ENCODE data around the gene DPP7.

DPP7 gene

GRCh38 chr9:137156567-137157375 lies 42.2 kb upstream of the DPP7 start:
- DNase-seq (ENCODE audit: low spot score in 2 of 2) (peak in 1 of 2 donors; percentile 24), ATAC-seq (replicated peaks; ENCODE audit: extremely low read depth, poor library complexity, severe bottlenecking) (no peak)
- Mint-ChIP-seq H3K9me3 (no peaks in the 10 kb centered on the region), H3K27me3 (peaks cover 31% of the 10 kb centered on the region), H3K27ac (ENCODE audit: low read depth) (no peak overlapping the region), H3K4me1 (peaks cover 15% of the 10 kb centered on the region), H3K36me3 (ENCODE audit: insufficient read depth) (peaks cover 3% of the 10 kb centered on the region), H3K4me3 (peak overlapping the region; percentile 48)

- Mint-ChIP-seq H3K36me3 (ENCODE audit: insufficient read depth) (peaks cover 1% of the 10 kb centered on the region), H3K27me3 (peaks cover 8% of the 10 kb centered on the region), H3K9me3 (no peaks in the 10 kb centered on the region), H3K4me3 (no peak overlapping the region), H3K27ac (ENCODE audit: low read depth) (no peak overlapping the region), H3K4me1 (peaks cover 2% of the 10 kb centered on the region)
- ATAC-seq (replicated peaks; ENCODE audit: extremely low read depth, poor library complexity, severe bottlenecking) = no peak
- DNase-seq (ENCODE audit: low spot score in 2 of 2) = no peak
These were observed 38.4 kb upstream of the DPP7 start for GRCh38 chr9:137152844-137153405.

- Mint-ChIP-seq H3K4me3 (no peak overlapping the region), H3K36me3 (ENCODE audit: insufficient read depth) (peaks cover 4% of the 10 kb centered on the region), H3K9me3 (no peaks in the 10 kb centered on the region), H3K27me3 (peaks cover 9% of the 10 kb centered on the region), H3K27ac (ENCODE audit: low read depth) (no peak overlapping the region), H3K4me1 (peaks cover 5% of the 10 kb centered on the region)
- DNase-seq (ENCODE audit: low spot score in 2 of 2) (no peak), ATAC-seq (replicated peaks; ENCODE audit: extremely low read depth, poor library complexity, severe bottlenecking) (no peak)
These were observed 36.3 kb upstream of the DPP7 start for GRCh38 chr9:137150617-137151457.

GRCh38 chr9:137149942-137150616 lies 35.5 kb upstream of the DPP7 start:
- no peaks in the 10 kb centered on the region for H3K9me3 Mint-ChIP-seq
- no peak overlapping the region for H3K4me3 Mint-ChIP-seq
- H3K27ac Mint-ChIP-seq (ENCODE audit: low read depth) = no peak overlapping the region
- peaks cover 5% of the 10 kb centered on the region for H3K4me1 Mint-ChIP-seq
- peaks cover 4% of the 10 kb centered on the region for H3K36me3 Mint-ChIP-seq (ENCODE audit: insufficient read depth)
- DNase-seq (ENCODE audit: low spot score in 2 of 2) (no peak), ATAC-seq (replicated peaks; ENCODE audit: extremely low read depth, poor library complexity, severe bottlenecking) (no peak)
- H3K27me3 Mint-ChIP-seq = peaks cover 9% of the 10 kb centered on the region

- Mint-ChIP-seq H3K27me3 (peaks cover 11% of the 10 kb centered on the region), H3K4me3 (no peak overlapping the region), H3K4me1 (peaks cover 5% of the 10 kb centered on the region), H3K27ac (ENCODE audit: low read depth) (no peak overlapping the region), H3K36me3 (ENCODE audit: insufficient read depth) (peaks cover 4% of the 10 kb centered on the region), H3K9me3 (no peaks in the 10 kb centered on the region)
- ATAC-seq (replicated peaks; ENCODE audit: extremely low read depth, poor library complexity, severe bottlenecking) (no peak), DNase-seq (ENCODE audit: low spot score in 2 of 2) (no peak)
These were observed 34.8 kb upstream of the DPP7 start for GRCh38 chr9:137149363-137149762.

GRCh38 chr9:137148661-137149060 lies 34.1 kb upstream of the DPP7 start:
- DNase-seq (ENCODE audit: low spot score in 2 of 2) (no peak), ATAC-seq (replicated peaks; ENCODE audit: extremely low read depth, poor library complexity, severe bottlenecking) (no peak)
- H3K27me3 Mint-ChIP-seq = peaks cover 18% of the 10 kb centered on the region
- peaks cover 4% of the 10 kb centered on the region for H3K36me3 Mint-ChIP-seq (ENCODE audit: insufficient read depth)
- H3K27ac Mint-ChIP-seq (ENCODE audit: low read depth) = no peak overlapping the region
- H3K9me3 Mint-ChIP-seq = no peaks in the 10 kb centered on the region
- H3K4me3 Mint-ChIP-seq = no peak overlapping the region
- H3K4me1 Mint-ChIP-seq = peaks cover 5% of the 10 kb centered on the region

- no peak for ATAC-seq (replicated peaks; ENCODE audit: extremely low read depth, poor library complexity, severe bottlenecking)
- H3K27me3 Mint-ChIP-seq = peaks cover 22% of the 10 kb centered on the region
- H3K4me1 Mint-ChIP-seq = peaks cover 5% of the 10 kb centered on the region
- DNase-seq (ENCODE audit: low spot score in 2 of 2) = no peak
- no peak overlapping the region for H3K27ac Mint-ChIP-seq (ENCODE audit: low read depth)
- no peak overlapping the region for H3K4me3 Mint-ChIP-seq
- no peaks in the 10 kb centered on the region for H3K9me3 Mint-ChIP-seq
- H3K36me3 Mint-ChIP-seq (ENCODE audit: insufficient read depth) = peaks cover 4% of the 10 kb centered on the region
These were observed 33.7 kb upstream of the DPP7 start for GRCh38 chr9:137148242-137148641.

GRCh38 chr9:137147793-137148160 lies 33.2 kb upstream of the DPP7 start:
- H3K4me1 Mint-ChIP-seq = peaks cover 5% of the 10 kb centered on the region
- peaks cover 4% of the 10 kb centered on the region for H3K36me3 Mint-ChIP-seq (ENCODE audit: insufficient read depth)
- DNase-seq (ENCODE audit: low spot score in 2 of 2) (no peak), ATAC-seq (replicated peaks; ENCODE audit: extremely low read depth, poor library complexity, severe bottlenecking) (no peak)
- H3K9me3 Mint-ChIP-seq = no peaks in the 10 kb centered on the region
- H3K27ac Mint-ChIP-seq (ENCODE audit: low read depth) = no peak overlapping the region
- H3K4me3 Mint-ChIP-seq = no peak overlapping the region
- peaks cover 25% of the 10 kb centered on the region for H3K27me3 Mint-ChIP-seq

GRCh38 chr9:137147091-137147792 lies 32.7 kb upstream of the DPP7 start:
- peaks cover 6% of the 10 kb centered on the region for H3K36me3 Mint-ChIP-seq (ENCODE audit: insufficient read depth)
- no peak for ATAC-seq (replicated peaks; ENCODE audit: extremely low read depth, poor library complexity, severe bottlenecking)
- peaks cover 31% of the 10 kb centered on the region for H3K27me3 Mint-ChIP-seq
- H3K4me1 Mint-ChIP-seq = peaks cover 5% of the 10 kb centered on the region
- H3K27ac Mint-ChIP-seq (ENCODE audit: low read depth) = peak overlapping the region; percentile 83
- no peak for DNase-seq (ENCODE audit: low spot score in 2 of 2)
- H3K4me3 Mint-ChIP-seq = no peak overlapping the region
- no peaks in the 10 kb centered on the region for H3K9me3 Mint-ChIP-seq

GRCh38 chr9:137146527-137146918 lies 32.0 kb upstream of the DPP7 start:
- peaks cover 8% of the 10 kb centered on the region for H3K36me3 Mint-ChIP-seq (ENCODE audit: insufficient read depth)
- ATAC-seq (replicated peaks; ENCODE audit: extremely low read depth, poor library complexity, severe bottlenecking) = no peak
- peaks cover 38% of the 10 kb centered on the region for H3K27me3 Mint-ChIP-seq
- no peaks in the 10 kb centered on the region for H3K9me3 Mint-ChIP-seq
- H3K4me1 Mint-ChIP-seq = peaks cover 5% of the 10 kb centered on the region
- H3K27ac Mint-ChIP-seq (ENCODE audit: low read depth) = no peak overlapping the region
- DNase-seq (ENCODE audit: low spot score in 2 of 2) = no peak
- no peak overlapping the region for H3K4me3 Mint-ChIP-seq

GRCh38 chr9:137145731-137146526 lies 31.4 kb upstream of the DPP7 start:
- H3K9me3 Mint-ChIP-seq = no peaks in the 10 kb centered on the region
- H3K4me3 Mint-ChIP-seq = no peak overlapping the region
- H3K36me3 Mint-ChIP-seq (ENCODE audit: insufficient read depth) = peaks cover 8% of the 10 kb centered on the region
- H3K27me3 Mint-ChIP-seq = peaks cover 40% of the 10 kb centered on the region
- peaks cover 5% of the 10 kb centered on the region for H3K4me1 Mint-ChIP-seq
- ATAC-seq (replicated peaks; ENCODE audit: extremely low read depth, poor library complexity, severe bottlenecking) = no peak
- no peak for DNase-seq (ENCODE audit: low spot score in 2 of 2)
- no peak overlapping the region for H3K27ac Mint-ChIP-seq (ENCODE audit: low read depth)
